Activated CD4-positive, CD25-positive, alpha-beta regulatory T cell treated with anti-CD3 and anti-CD28 coated beads, Interleukin-2, amount 50 U/mL, for 72 hours (primary cell): ENCODE measurements around the gene CASP8.
A peak's percentile ranks its signal among the peaks of the same experiment; 100 is the strongest.

Source experiments
- DNase-seq: peaks from one replicate; pipeline ENCODE4 v3.0.0; 2021

The CASP8 gene

GRCh38 chr2:201242571-201243277 lies 17.6 kb upstream of the CASP8 start:
- DNase-seq: no peak

- DNase-seq: no peak
Measured at GRCh38 chr2:201244829-201245228, 15.5 kb upstream of the CASP8 start.

- no peak for DNase-seq
Measured at GRCh38 chr2:201246280-201246679, 14.1 kb upstream of the CASP8 start.

- DNase-seq: no peak
Measured at GRCh38 chr2:201248288-201248844, 12.0 kb upstream of the CASP8 start.

- DNase-seq: no peak
Measured at GRCh38 chr2:201249889-201250288, 10.4 kb upstream of the CASP8 start.

GRCh38 chr2:201250741-201251140 lies 9.6 kb upstream of the CASP8 start:
- DNase-seq: no peak

GRCh38 chr2:201254081-201254730 lies 6.1 kb upstream of the CASP8 start:
- no peak for DNase-seq

GRCh38 chr2:201255408-201256033 lies 4.8 kb upstream of the CASP8 start:
- DNase-seq: no peak

GRCh38 chr2:201256082-201256481 lies 4.3 kb upstream of the CASP8 start:
- DNase-seq: no peak

- DNase-seq: no peak
Measured at GRCh38 chr2:201257381-201257955, 2.9 kb upstream of the CASP8 start.

GRCh38 chr2:201257956-201258665 lies 2.2 kb upstream of the CASP8 start:
- peak; percentile 79 for DNase-seq

- DNase-seq: no peak
Measured at GRCh38 chr2:201258666-201259615, 1.4 kb upstream of the CASP8 start.

- DNase-seq: peak; percentile 68
Measured at GRCh38 chr2:201261471-201261870, 1.1 kb downstream of the CASP8 start.

GRCh38 chr2:201261906-201262305 lies 1.6 kb downstream of the CASP8 start:
- DNase-seq: no peak

GRCh38 chr2:201262718-201263117 lies 2.4 kb downstream of the CASP8 start:
- no peak for DNase-seq

- DNase-seq: no peak
Measured at GRCh38 chr2:201263779-201264178, 3.4 kb downstream of the CASP8 start.

GRCh38 chr2:201264472-201265173 lies 4.3 kb downstream of the CASP8 start:
- DNase-seq: no peak

- no peak for DNase-seq
Measured at GRCh38 chr2:201266629-201267028, 6.3 kb downstream of the CASP8 start.

GRCh38 chr2:201267278-201268030 lies 7.1 kb downstream of the CASP8 start:
- no peak for DNase-seq

GRCh38 chr2:201269764-201270163 lies 9.4 kb downstream of the CASP8 start:
- no peak for DNase-seq
